IPS-15b (cell line): Measurements from ENCODE around the gene FBXW11.
A peak's percentile ranks its signal among the peaks of the same experiment; 100 is the strongest.
"Not testable (repeated sequence)": the region's sequence is repeated elsewhere in the genome, so short reads cannot be mapped to it uniquely, and the experiment has no call there.

ENCODE experiments used
- H3K27me3 ChIP-seq: one replicate; pipeline ENCODE4 v1.6.1; 2013; ENCODE audit warnings: low read length; ENCODE audit not compliant: control insufficient read depth, insufficient read depth
- H3K36me3 ChIP-seq: one replicate; pipeline ENCODE4 v1.6.1; 2013; ENCODE audit warnings: low read length; ENCODE audit not compliant: control insufficient read depth, insufficient read depth
- H3K4me1 ChIP-seq: one replicate; pipeline ENCODE4 v1.6.1; 2013; ENCODE audit warnings: mild to moderate bottlenecking, low read length; ENCODE audit not compliant: control insufficient read depth, insufficient read depth
- H3K4me3 ChIP-seq: one replicate; pipeline ENCODE4 v1.5.1; 2013; ENCODE audit warnings: low read depth, low read length
- H3K9ac ChIP-seq: one replicate; pipeline ENCODE4 v1.6.1; 2013; ENCODE audit warnings: low read depth, mild to moderate bottlenecking, low read length
- H3K9me3 ChIP-seq: one replicate; pipeline ENCODE4 v1.6.1; 2013; ENCODE audit warnings: mild to moderate bottlenecking, low read length; ENCODE audit not compliant: control insufficient read depth, insufficient read depth

Gene FBXW11

DNA sequence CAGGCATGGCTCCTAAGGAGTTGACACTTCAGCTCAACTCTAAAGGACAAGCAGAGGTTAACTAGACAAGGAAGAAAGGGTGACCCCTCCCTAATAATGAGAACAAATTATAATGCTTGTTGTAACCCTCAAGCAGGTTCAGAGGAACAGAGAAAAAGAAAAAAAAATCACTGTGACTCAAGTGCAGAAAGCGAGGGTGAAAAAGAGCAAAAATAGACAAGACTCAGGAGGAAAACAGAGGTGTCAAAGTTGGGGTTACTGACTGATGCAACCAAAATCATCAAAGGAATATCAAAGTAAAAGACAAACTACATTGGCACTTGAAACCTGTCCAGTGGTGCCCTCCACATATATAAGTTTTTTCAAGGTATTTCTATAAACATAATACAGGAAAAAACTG lies 28.4 kb downstream of the FBXW11 start:
- H3K4me3 ChIP-seq = no peak overlapping the region
- H3K27me3 ChIP-seq = no peaks in the 10 kb centered on the region
- H3K9me3 ChIP-seq = peaks cover 8% of the 10 kb centered on the region
- H3K36me3 ChIP-seq = no peaks in the 10 kb centered on the region
- peak overlapping the region; percentile 30 for H3K9ac ChIP-seq
- peaks cover 54% of the 10 kb centered on the region for H3K4me1 ChIP-seq

DNA sequence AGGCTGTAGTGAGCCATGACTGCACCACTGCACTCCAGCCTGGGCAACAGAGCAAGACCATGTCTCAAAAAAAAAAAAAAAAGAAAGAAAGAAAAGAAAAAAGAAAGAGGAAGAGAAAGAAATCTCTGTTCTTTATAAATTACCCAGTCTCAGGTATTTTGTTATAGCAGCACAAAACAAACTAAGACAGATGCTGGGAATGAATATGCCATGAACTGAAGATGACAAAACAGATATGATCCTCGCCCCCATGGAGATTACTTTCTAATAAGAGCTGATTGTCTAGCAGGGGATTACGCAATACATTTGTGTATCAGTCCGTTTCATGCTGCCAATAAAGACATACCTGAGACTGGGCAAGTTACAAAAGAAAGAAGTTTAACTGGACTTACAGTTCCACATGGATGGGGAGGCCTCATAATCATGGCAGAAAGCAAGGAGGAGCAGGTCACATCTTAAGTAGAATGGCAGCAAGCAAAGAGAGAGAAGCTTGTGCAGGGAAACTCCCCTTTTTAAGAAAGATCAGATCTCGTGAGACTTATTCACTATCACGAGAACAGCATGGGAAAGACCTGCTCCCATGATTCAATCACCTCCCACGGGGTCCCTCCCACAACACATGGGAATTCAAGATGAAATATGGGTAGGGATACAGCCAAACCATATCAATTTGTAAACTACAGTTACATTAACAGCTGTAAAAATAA lies 29.0 kb downstream of the FBXW11 start:
- not testable (repeated sequence) for H3K4me3 ChIP-seq, H3K36me3 ChIP-seq, H3K9me3 ChIP-seq, H3K27me3 ChIP-seq
- Histone ChIP-seq H3K4me1 (peaks cover 49% of the 10 kb centered on the region), H3K9ac (peak overlapping the region; percentile 2)

DNA sequence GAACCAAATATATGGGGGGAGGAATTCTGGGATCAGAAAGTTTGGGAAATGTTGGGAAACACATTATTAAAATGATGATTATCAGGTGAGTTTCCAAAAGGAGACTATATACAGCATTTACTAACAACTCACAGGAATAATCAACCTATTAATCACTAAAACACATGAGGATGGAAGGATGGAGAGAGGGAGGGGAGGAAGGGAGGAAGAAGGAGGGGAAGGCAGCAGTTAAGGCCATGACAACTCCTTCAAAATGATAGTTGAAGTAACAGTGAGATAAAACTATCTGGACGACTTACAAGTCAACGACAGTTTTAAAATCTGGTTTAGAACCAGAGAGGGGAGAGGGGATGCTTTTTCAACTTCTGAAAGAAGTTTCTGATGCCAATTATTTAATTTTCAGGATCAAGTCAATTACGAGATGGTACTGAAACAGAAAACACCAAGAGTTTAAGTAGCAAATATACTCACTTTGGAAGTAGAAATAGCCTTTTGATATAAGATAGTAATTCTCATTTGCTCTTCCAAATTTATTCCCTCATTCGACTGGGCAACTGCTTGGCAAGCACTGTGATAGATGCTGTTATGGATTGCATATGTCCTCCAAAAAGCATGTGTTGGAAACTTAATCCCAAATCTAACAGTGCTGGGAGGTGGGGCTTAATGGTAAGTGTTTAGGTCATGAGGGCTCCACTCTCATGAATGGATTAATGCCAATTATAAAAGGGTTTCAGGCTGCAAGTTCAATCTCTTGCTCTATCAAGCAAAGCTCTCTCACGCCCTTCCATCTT lies 30.4 kb downstream of the FBXW11 start:
- peaks cover 8% of the 10 kb centered on the region for H3K9me3 ChIP-seq
- no peaks in the 10 kb centered on the region for H3K36me3 ChIP-seq
- peaks cover 44% of the 10 kb centered on the region for H3K4me1 ChIP-seq
- H3K9ac ChIP-seq = no peak overlapping the region
- no peak overlapping the region for H3K4me3 ChIP-seq
- no peaks in the 10 kb centered on the region for H3K27me3 ChIP-seq

DNA sequence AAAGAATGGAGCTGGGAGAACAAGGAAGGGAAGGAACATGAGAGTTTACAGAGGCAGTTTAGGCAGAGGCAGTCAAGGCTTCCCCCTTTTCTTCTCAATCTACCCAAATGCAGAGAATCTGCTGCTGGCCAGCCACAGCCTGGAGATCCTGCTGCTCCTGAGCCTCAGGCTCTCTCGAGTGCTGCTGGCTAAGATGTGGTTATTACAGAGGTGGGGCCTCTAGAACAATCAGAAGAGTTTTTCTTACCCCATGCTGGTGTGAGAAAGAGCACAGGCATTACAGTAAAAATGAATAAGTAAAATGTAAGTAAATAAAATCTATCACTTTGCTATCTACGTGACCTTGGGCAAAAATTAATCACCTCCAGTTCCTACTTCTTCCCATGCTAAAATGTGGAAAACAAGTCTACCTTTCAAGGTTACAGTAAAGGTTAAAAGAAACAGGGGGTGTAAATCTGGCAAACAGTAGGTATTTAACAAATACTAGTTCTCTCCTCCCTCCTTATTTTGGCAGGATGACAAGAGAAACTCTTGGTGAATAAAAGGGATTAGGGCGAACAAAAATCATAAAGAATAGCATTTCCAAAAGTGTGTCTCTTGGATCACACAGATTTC lies 31.1 kb downstream of the FBXW11 start:
- H3K9ac ChIP-seq = no peak overlapping the region
- H3K9me3 ChIP-seq = peaks cover 8% of the 10 kb centered on the region
- H3K4me1 ChIP-seq = peaks cover 44% of the 10 kb centered on the region
- H3K27me3 ChIP-seq = no peaks in the 10 kb centered on the region
- H3K4me3 ChIP-seq = no peak overlapping the region
- no peaks in the 10 kb centered on the region for H3K36me3 ChIP-seq

GRCh38 chr5:171970826-171971225 lies 35.6 kb downstream of the FBXW11 start:
- Histone ChIP-seq H3K9ac (no peak overlapping the region), H3K4me1 (peaks cover 31% of the 10 kb centered on the region), H3K36me3 (no peaks in the 10 kb centered on the region), H3K9me3 (no peaks in the 10 kb centered on the region), H3K27me3 (no peaks in the 10 kb centered on the region), H3K4me3 (no peak overlapping the region)

DNA sequence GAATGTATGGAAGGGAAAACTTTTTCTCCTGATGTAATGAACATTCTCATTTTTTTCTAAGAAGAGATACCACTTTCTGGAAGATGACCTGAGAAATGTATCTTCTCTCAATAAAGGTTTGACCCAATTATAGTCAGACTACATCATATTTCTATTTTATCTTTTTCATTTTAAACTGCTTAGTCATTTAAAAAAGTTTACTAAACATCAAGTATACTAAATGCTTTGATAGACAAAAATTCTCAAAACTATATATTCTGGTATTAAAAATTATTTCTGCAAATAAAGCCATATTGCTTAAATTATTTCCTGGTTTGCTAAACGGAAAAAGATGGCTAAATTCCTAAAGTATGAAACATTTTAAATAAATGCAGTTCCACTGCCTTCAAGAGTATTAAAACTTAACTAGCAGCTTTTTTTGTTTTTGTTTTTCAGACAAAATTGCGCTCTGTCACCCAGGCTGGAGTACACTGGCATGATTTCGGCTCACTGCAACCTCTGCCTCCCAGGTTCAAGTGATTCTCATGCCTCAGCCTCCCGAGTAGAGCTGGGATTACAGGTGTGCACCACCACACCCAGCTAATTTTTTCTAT lies 37.1 kb downstream of the FBXW11 start:
- Histone ChIP-seq H3K27me3 (no peaks in the 10 kb centered on the region), H3K4me3 (no peak overlapping the region), H3K9ac (no peak overlapping the region), H3K4me1 (peaks cover 21% of the 10 kb centered on the region), H3K36me3 (no peaks in the 10 kb centered on the region), H3K9me3 (no peaks in the 10 kb centered on the region)

DNA sequence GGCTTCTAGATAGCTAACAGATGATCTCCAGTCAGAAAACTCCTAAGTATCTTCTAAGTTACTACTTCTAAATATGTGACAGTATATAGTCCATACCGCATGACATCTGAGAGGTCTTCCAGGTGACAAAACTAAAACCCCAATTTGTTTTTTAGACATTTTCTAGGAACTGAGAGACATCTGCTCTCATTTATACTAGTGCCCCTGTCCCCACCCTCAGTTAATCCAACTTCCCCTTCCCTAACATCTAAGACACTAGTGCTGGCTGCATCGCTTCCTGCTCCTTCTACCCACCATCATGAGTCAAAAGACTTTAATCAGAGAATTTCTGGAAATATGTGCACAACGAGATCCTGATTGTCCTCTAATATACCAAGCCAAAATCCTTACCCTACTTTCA lies 37.9 kb downstream of the FBXW11 start:
- Histone ChIP-seq H3K27me3 (no peaks in the 10 kb centered on the region), H3K9me3 (no peaks in the 10 kb centered on the region), H3K4me3 (no peak overlapping the region), H3K9ac (peak overlapping the region; percentile 16), H3K4me1 (peaks cover 21% of the 10 kb centered on the region), H3K36me3 (no peaks in the 10 kb centered on the region)

GRCh38 chr5:171966964-171967363 lies 39.5 kb downstream of the FBXW11 start:
- Histone ChIP-seq H3K27me3 (no peaks in the 10 kb centered on the region), H3K36me3 (no peaks in the 10 kb centered on the region), H3K9me3 (no peaks in the 10 kb centered on the region), H3K4me3 (no peak overlapping the region), H3K9ac (no peak overlapping the region), H3K4me1 (peaks cover 28% of the 10 kb centered on the region)

GRCh38 chr5:171966270-171966669 lies 40.2 kb downstream of the FBXW11 start:
- peaks cover 26% of the 10 kb centered on the region for H3K4me1 ChIP-seq
- no peak overlapping the region for H3K9ac ChIP-seq
- H3K27me3 ChIP-seq = no peaks in the 10 kb centered on the region
- no peak overlapping the region for H3K4me3 ChIP-seq
- no peaks in the 10 kb centered on the region for H3K36me3 ChIP-seq
- H3K9me3 ChIP-seq = no peaks in the 10 kb centered on the region

- no peaks in the 10 kb centered on the region for H3K36me3 ChIP-seq
- no peak overlapping the region for H3K9ac ChIP-seq
- H3K4me1 ChIP-seq = peaks cover 22% of the 10 kb centered on the region
- H3K27me3 ChIP-seq = no peaks in the 10 kb centered on the region
- H3K9me3 ChIP-seq = no peaks in the 10 kb centered on the region
- H3K4me3 ChIP-seq = no peak overlapping the region
Measured at GRCh38 chr5:171965745-171966144, 40.7 kb downstream of the FBXW11 start.

DNA sequence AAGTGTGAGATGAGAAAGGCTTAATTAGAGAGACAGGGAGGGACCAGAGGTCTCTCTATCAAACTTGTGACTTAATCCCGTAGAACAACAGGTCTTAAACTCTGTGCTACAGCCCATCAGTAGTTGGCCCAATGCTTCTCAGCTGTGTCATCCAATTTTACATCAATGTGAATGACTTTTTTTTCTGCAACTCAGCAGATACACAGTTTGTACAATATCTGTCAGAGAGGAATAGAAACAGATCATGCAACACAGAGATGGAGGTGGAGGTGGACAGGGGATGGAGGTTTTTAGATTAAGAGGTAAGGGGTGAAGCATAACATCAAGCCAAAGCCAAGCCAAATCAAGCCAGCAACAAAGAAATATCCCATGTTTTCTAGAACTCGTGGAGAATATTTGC lies 43.0 kb downstream of the FBXW11 start:
- no peaks in the 10 kb centered on the region for H3K36me3 ChIP-seq
- peaks cover 20% of the 10 kb centered on the region for H3K4me1 ChIP-seq
- no peak overlapping the region for H3K4me3 ChIP-seq
- no peaks in the 10 kb centered on the region for H3K9me3 ChIP-seq
- H3K27me3 ChIP-seq = no peaks in the 10 kb centered on the region
- H3K9ac ChIP-seq = no peak overlapping the region
